Eye (tissue), 1 donor: Measurements from ENCODE around the gene P2RX2.

Experiments used
- DNase-seq: peaks from one replicate; pipeline ENCODE4 v3.0.0-alpha.2; 2015

Gene P2RX2

DNA sequence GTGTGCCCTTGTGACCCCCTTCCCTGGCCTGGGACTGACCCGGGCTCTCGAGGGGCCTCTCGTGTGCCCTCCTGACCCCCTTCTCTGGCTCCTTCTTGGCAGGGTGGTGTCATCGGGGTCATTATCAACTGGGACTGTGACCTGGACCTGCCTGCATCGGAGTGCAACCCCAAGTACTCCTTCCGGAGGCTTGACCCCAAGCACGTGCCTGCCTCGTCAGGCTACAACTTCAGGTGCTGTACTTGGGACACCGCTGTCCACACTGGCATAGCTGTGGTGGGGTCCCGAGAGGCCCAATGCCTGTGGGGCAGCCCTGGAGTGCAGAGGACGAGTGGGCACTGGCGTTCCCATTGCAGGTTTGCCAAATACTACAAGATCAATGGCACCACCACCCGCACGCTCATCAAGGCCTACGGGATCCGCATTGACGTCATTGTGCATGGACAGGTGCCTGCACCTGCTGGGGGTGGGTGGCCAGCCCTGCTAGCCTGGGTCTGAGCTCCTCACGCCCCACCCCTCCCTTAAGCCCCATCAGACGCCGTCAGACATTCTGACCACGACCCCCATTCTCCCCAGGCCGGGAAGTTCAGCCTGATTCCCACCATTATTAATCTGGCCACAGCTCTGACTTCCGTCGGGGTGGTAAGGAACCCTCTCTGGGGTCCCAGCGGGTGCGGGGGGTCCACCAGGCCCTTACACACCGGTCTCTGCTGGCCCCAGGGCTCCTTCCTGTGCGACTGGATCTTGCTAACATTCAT is 2.5 kb downstream of the P2RX2 start:
- DNase-seq, result no peak

DNA sequence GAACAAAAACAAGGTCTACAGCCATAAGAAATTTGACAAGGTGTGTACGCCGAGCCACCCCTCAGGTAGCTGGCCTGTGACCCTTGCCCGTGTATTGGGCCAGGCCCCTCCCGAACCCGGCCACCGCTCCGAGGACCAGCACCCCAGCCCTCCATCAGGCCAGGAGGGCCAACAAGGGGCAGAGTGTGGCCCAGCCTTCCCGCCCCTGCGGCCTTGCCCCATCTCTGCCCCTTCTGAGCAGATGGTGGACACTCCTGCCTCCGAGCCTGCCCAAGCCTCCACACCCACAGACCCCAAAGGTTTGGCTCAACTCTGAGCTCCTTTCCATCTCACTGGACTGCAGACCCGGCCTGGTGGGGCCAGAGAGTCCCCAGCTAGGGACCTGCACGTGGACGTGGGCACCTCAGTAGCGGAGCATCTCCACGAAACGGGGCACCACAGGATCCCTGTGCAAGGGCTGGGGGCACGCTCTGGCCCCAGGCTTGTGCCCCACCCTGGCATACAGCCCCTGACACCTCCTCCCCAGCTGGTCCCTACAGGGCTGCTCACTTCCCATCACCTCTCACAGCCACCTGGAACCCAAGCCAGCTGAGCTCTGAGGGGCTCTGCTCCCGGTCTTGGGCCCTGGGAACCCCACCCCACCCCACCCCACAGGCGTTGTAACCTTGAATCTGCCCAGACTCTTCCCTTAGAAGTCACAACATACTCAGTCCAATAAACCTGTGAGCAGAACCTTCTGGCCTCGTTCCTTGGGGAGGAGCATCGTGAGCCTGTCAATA is 3.3 kb downstream of the P2RX2 start:
- no peak for DNase-seq

DNA sequence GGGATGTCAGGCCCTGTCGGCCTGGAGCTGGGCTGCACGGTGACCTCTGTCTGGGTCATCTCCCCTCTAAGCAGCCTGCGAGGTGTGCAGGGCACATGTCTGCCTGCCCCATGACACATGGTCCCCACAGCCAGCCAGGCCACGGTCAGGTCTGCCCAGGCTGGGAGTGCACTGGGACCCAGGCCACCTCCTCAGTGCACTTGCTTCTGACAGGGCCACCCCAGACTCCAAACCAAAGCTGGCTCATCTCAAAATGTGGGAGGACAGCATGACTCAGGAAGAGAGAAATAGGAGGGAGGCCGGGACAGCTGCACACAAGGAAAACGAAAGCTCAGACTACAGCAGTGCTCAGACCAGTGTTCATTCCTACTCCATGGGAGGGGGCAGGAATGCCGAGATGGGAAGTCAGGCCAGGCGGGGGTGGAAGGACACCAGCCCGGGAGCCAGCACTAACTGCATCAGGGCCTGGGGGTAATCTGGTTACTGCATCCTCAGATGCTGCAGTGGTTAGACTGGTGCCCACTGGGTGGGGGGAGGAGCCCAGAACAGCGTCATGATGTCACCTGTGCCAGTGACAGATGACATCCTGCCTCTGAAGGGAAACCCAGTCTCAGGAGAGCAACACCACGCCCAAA is 4.0 kb downstream of the P2RX2 start:
- peak; percentile 44 for DNase-seq

DNA sequence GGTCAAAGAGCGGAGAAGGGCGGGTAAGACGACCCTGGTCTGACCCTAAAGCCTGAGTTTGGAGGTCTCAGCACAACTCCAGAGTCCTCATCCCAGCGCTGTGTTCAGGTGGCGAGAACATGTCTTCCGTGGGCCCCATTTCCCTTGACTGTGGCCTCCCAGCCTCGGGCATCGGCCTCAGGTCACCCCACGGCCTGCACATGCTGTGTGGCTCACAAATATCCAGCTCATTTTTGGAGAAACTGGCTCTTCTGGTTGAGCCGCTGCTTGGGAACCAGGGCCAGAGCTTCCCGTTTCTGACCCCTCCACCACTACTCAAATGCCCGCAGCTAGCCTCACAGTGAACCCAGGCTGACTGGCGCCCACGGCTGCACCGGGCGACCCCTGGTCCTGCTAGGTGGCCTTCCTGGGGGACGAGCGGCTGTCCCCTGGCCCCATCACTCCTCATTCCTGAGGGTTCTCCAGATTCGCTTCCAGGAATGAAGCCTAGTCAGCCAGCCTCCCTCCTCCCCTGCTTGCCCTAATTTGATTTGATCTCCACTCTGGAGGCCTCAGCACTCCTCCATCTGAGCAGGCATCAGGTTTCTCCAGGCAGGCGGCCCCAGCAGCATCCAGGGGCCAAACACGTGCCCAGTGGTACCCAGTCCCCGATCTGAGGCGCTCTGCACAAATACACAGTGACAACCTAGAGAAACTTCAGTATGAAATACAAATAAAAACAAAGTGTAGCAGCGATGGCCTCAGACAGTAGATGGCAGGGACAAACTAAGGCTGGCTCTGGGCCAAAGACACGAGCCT is 4.7 kb downstream of the P2RX2 start:
- DNase-seq, result peak; percentile 67

DNA sequence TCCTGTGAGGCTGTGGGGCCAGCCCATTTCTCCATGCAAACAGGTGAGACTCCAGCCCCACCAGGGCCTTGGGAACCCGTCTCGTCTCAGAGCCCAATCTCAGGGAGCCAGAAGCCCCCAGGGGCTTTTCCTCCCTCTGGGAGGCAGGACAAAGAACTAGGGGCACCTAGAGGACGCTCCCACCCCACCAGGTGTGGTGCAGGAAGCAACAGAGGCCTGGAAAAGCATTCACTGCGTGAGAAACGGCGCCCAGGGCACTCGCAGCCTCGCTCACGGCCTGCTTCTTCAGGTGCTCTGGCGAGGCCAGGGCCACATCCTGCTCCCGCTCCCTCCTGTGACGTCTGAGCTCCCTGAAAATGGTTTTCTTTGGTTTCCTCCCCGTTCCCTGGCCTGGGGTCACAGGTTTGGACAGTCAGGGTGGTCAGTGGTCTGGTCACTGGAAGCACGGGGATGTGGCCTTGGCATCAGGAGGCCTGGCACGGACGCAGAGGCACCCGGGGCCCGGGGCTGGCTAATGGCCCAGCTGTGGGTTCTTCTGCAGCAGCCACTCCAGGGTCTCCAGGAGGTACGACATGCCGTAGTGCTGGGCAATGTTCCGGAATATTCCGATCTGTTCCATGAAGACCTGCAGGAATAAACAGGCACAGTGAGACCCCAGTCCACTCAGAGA is 5.7 kb downstream of the P2RX2 start:
- DNase-seq, result no peak

DNA sequence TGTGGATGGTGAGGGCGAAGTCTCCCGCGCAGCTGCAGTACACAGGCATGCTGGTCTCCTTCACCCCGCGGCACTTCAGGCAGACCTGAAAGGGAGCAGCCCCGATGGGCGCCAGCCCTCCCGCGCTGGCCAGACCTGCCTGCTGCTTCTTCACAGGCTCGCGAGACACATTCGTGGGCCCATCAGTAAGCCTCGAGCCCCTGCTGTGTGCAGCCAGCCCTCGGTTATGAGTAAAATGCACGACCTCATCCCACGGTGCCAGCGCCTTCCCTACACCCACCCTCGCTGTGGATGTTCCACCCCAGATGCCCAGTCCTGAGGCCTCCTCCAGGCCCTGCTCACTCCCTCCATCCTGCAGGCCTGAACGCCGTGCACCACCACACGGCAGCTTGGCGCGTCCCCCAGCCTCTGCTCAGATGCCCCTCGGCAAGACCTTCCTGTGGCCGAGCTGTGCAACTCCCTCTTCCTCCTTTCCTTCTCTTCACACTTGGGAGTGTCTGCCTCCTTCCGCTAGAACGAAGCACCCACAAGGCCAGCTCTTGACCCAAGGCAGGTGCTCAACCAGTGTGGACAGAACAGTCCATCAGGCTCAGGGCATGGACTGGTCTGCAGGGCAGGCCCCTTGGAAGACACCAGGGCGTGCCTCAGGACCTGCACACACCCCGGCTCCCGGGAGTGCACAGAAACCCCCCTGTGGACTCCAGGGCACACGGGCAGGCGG is 6.5 kb downstream of the P2RX2 start:
- DNase-seq, result no peak

DNA sequence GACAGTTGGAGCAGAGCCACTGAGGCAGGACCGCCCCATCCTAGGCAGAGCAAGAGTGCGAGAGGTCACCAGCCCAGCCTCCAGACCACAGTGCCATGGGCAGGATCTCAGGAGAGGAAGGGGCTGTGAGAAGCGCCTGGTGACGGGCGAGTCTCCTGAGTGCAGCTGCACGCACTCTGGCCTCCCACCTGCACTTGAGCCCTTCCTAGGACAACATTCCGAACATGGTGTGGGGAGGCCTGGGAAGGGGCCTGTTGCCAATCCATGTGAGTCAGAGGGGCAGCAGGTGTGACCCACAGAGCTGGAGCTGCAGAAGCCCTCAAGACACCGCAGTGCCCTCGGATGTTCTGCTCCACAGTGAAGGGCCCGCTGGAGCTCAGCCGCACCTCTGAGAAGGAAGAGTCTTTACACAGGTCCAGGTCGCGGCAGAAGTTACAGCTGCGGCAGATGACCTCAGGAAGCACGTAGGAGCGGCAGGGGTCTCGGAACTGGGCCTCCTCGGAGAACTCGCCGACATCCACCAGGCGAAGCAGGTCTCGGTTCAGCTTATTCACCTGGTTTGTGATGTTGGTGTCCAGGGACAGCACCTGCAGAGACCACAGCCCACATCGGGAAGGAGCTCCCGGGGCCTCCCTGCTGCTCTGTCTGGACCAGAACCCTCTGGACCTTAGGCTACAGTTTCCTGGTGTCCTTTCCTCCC is 7.3 kb downstream of the P2RX2 start:
- DNase-seq, result no peak

DNA sequence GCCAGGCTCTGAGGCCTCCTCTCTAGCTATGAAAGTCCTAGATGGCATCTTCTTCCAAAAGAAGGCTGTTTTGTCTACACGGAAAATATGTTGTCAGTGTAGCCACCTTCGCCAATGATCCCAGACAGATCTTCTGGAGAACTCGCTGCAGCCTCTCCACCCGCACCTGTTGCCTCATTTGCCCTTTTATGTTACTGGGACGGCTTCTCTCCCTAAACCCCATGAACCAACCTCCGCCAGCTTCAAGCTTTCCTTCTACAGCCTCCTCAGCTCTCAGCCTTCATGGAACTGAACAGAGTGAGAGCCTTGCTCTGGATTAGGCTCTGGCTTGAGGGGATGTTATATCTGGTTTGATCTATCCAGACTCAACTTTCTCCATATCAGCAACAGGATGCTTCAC is 10.8 kb downstream of the P2RX2 start:
- DNase-seq, result no peak

DNA sequence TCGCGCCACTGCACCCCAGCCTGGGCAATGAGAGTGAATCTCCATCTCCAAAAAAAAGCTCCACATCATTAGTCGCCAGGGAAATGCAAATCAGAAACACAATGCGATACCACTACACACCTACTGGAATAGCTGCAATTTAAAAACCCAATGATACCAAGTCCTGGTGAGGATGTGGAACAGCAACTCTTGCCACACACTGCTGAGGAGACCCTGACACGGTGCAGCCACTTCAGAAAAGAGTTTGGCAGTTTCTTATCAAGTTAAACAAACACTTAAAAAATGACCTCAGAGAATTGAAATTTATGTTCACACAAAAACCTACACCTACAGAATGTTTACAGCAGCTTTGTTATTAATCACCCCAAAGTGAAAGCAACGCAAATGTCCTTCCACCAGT is 12.1 kb downstream of the P2RX2 start:
- DNase-seq, result no peak

DNA sequence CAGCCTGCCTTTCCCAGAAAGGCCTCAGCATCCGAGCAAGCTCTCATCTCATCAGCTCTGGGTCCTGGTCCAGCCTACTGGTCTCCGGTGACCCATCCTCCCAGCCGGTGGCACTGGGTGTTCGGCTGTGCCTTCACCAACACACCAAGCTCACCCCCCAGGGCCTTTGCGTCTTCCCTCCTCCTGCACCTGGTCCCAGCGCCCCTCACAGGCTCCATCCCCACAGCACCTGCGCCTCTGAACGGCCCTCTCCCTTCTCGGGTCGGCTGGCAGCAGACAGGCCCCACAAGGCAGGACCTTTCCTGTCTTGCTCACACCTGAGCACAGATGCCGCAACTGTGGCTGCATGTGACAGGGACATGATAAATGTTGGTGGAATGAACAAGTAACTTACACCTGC is 13.1 kb downstream of the P2RX2 start:
- DNase-seq, result no peak

DNA sequence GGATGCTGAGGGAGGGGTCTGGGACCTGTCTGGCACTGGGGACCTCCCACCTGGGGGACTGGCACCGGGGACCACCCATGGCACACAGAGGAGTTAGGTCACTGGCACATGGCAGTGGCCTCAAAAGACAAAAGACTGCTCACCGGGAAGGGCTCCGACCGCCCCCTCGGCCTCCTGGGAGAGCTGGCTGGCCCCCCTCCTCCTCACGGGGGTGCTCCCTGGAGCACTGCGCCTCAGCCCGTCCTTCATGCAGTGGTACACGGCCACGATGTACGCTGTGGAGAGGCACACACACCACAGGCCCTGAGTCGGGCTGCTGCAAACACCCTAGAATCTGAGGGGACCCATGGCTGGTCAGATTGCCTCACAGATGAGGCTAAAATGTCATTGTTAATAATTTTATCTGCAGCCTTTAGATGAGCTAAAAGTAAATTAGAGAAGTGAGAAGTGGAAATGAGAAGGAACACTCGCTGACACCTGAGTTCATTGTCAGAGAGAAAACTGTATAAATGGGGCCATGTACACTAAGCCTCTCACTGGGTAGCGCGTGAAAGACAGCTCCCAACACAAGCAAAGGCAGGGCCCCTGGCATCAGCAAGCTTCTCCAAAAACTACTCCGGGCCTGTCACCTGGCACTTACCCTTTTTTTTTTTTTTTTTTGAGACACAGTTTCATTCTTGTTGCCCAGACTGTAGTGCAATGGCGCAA is 14.1 kb downstream of the P2RX2 start:
- no peak for DNase-seq

DNA sequence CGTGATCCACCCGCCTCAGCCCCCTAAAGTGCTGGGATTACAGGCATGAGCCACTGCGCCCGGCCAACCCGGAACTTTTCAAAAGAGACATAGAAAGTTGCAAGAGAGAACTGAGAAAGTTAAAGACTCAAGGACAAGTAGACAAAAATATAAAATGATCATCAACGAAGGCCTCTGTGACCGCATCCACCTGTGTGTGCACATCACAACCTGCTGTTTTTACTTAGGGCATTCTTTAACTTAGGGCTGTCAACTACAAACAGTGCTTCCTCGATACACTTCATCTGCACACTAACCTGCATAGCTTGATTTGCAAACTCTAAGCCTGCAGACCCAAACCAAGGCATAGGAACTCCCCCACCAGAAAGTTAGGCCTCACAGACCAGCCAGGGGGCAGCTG is 14.8 kb downstream of the P2RX2 start:
- no peak for DNase-seq

DNA sequence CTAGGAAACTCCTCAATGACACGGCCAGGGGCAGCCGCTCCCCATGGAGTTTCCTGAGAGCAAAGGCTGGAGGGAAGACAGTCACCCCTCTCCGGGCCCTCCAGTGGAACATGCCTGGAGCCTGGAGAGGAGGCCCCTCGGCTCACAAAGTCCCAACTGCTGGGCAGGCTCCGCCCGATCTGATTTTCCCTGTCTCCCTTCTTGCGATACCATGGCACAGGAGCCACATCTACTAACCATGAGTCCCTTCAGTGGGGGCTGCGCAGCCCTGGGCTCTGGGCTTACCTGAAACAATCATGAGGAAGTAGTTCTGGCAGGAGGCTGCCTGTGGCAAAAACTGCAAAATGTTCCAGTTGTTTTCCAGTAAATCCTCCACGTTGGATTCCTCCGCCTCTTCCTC is 15.3 kb downstream of the P2RX2 start:
- no peak for DNase-seq

DNA sequence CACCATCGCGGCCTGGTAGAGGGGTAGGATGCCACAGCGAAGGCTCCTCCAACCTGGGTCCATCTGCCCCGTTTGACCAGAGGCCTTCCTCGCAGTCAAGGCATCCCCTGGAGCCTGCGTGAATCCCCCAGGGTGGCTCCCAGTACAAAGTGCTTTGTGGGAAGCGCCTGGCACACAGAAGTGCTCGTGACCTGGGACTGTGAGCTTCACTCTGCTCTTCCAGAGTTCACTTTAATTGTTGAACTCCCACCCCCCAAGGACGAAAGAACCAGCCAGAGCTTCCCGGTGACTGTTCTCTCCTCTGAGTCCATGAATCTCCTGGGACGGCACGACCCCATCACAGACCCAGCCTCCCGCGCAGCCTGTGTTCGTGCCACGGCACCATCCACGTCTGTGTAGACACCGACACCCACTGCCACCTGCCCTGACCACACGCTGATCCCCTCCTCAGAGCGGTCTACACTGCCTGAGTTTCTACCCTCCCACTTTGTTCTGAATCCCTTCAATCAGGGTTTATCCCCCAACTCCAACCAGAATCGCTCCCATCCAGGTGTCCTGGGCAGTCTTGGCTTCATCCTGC is 15.9 kb downstream of the P2RX2 start:
- no peak for DNase-seq

DNA sequence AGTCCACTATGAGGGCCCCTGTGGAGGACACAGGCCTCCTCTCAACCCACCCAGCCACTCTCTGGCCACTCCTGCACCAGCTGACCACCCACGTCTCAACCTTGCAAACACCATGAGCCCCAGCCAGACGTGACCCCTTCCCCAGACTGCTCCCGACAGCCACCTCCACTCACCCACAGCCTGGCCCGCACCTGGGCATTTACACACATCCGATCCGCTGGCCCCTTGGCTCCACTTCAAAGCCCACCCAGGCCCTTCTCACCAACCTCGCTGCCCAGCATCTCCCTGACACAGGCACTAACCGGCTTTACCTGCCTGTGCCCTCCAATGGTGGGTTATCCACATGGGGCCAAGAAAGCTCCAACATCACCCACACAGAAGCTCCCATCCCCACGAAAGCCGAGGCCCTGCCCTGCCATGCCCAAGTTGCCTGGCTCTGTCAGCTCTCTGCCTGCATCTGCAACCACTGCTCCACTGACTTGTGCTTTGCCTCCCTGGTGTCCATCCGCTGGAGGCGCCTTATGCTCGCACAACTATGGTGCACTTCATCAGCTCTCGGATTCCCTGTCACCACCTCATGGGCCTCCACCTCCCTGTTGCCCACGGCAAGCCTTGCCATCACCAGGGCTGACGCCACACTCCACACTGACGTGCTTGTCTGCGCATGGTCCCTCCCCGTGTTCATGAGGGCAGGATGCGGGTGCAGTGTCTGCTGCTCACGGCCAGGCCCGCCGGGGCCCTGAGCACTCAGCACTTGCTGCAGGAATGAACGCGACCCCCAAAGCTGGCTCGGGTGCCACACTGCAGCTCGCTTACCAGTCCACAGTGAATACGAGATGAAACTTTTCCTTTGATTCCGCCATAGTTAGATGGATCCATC is 16.7 kb downstream of the P2RX2 start:
- DNase-seq, result no peak

DNA sequence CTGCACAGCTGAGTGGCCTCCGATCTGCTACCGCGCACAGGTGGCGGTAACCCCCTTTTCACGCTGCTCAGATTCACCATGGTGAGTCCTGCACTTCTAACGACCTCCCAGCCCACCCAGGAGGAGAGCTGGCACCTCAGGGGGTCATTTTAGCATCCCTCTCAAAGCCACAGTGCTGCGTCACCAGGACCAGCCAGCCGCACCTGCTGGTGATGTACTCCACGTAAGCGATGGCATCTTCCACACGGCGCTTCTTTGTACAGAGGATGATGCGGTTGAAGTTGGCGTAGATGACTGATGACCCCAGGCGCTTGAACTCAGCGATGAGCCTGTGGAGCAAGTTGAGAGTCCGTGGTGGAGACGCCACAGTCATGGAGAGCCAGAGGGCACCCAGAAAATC is 19.2 kb downstream of the P2RX2 start:
- no peak for DNase-seq

DNA sequence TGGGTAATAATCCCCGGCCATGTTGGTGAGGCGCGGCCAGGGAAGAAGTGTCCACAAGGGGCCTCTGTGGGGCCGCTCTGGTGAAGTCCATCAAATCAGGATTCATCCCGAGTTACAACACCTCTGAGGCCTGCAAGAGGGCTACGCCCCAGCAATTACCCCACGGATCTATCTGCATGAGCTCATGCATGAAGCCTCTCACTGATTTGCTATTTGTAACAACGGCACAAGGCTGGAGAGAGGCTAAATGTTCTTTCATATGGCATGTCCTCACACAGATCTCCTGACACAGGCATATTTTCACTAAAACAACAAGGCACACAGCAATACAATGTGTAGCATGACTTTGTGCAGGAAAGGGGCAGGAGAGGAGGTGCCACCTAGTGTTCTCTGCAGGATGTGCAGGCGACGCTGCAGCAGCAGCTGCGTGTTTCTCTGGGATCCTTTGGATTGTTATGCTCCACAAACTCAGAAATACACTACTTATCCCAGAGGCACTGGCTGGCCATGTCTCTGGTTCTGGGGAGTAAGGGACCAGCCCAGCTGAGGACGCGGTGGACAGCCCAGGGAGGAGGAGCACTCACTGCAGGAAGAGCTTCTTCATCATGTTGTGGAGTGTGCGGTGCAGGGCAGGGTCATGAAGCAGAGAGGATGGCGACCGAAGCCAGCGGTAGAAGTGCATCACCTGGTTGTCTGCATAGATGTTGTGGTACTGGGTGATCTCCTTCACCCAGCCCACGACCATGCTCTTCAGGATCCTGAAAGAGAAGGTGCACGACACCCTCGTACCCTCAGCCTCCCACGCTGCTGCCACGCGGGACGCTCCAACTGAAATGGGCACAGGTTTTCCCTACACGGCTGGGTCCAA is 20.2 kb downstream of the P2RX2 start:
- peak; percentile 70 for DNase-seq

DNA sequence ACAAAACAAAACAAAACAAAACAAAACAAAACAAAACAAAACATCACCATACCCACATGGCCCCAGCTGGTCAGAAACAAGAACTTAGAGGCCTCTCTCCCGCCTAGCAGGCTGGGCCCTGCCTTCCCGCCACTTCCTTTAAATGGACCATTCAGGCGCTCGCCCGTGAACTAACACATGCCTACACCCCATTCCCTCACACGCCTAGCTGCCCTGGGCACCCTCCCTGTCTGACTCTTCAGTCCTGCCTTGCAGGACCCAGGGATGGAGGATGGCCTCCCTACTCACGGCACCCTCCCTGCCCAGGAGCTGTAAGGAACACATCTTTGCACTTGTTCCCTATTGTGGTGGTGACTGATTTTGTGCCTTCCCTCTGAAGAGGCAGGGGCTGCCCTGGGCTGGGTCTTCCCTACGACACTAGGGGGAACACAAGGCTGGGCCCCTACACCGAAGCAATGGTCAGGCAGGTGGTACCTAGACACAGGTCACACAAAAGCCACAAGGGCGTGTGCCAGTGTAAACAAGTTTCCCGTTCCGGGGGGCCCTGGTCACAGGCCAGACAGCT is 21.5 kb downstream of the P2RX2 start:
- no peak for DNase-seq
